ENCODE data around the gene PTPRN2.

Gene PTPRN2

DNA sequence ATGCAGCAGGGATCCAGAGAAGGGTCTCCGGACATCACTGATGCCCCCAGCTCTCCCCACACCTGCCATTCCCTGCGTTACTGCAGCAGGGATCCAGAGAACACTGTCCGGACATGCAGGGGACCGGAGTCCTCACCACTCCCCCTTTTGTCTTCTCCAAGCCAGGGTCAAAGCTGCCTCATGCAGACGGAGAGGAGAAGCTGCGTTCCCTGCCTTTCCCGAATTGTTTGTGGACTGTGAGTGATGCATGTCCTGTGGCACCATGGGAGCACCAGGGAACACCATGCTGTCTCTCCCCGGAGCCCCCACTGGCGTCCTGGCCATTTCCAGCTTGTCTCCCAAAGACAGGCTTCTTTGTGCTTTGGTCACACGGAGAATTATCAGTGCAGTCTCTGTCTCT, 599.7 kb downstream of the PTPRN2 start:
- H3K36me3 ChIP-seq (replicated peaks in 1 of 2; ENCODE audit: control insufficient read depth in 2 of 2, insufficient read depth in 2 of 2, low read length in 2 of 2) = no peaks in the 10 kb centered on the region
- H3K27me3 ChIP-seq (ENCODE audit: control insufficient read depth in 3 of 3, insufficient read depth in 3 of 3, low read depth in 1 of 3, low read length in 3 of 3) = peaks cover 0 to 6% (median 0%) of the 10 kb centered on the region in 3 experiments
- H3K4me1 ChIP-seq (ENCODE audit: control insufficient read depth in 2 of 2, insufficient read depth in 1 of 2, low read depth in 1 of 2, low read length in 2 of 2) = peaks cover 0 to 13% of the 10 kb centered on the region in 2 donors
- H2BK120ac ChIP-seq (ENCODE audit: low read depth, low read length) = no peak overlapping the region
- peak overlapping the region; percentile 50 for H2AFZ ChIP-seq (ENCODE audit: low read length)
- H2AK5ac ChIP-seq (ENCODE audit: low read depth, low read length) = no peak overlapping the region
- no peak overlapping the region for H3K4me2 ChIP-seq (ENCODE audit: insufficient read depth, low read length, poor library complexity, severe bottlenecking)
- H4K91ac ChIP-seq (ENCODE audit: low read depth, low read length, poor library complexity) = no peak overlapping the region
- peak overlapping the region; percentile 26 for H2BK12ac ChIP-seq (ENCODE audit: low read length)
- no peak for DNase-seq (ENCODE audit: low spot score)
- H3K27ac ChIP-seq (replicated peaks; ENCODE audit: low read length) = no peak overlapping the region
- no peak overlapping the region for H3K4me3 ChIP-seq (ENCODE audit: low read length in 2 of 2)
- H3K4ac ChIP-seq (ENCODE audit: low read length) = no peak overlapping the region
- H3K79me1 ChIP-seq (ENCODE audit: low read depth, low read length) = peaks cover 2% of the 10 kb centered on the region
- peak overlapping the region; percentile 19 for H2BK15ac ChIP-seq (ENCODE audit: low read length)
- peak overlapping the region; percentile 84 for H3K18ac ChIP-seq (ENCODE audit: low read length)
- no peak overlapping the region for H2BK5ac ChIP-seq (ENCODE audit: low read length)
- H3K9me3 ChIP-seq (replicated peaks in 1 of 2; ENCODE audit: control insufficient read depth in 2 of 2, insufficient read depth in 1 of 2, low read depth in 1 of 2, low read length in 2 of 2) = no peaks in the 10 kb centered on the region
- WGBS, 2 donors (ENCODE audit: extremely low coverage in 2 of 2, insufficient read length in 2 of 2, insufficient replicate concordance in 1 of 2) = no CpG with 5 or more reads among the region's 10 CpGs
- no peak overlapping the region for H3K14ac ChIP-seq (ENCODE audit: low read length)
- no peak overlapping the region for H4K8ac ChIP-seq (ENCODE audit: low read depth, low read length)
- no peak overlapping the region for H3K9ac ChIP-seq (ENCODE audit: low read depth, low read length, poor library complexity)
- no peak overlapping the region for H3K23ac ChIP-seq (ENCODE audit: low read depth, low read length, poor library complexity)

DNA sequence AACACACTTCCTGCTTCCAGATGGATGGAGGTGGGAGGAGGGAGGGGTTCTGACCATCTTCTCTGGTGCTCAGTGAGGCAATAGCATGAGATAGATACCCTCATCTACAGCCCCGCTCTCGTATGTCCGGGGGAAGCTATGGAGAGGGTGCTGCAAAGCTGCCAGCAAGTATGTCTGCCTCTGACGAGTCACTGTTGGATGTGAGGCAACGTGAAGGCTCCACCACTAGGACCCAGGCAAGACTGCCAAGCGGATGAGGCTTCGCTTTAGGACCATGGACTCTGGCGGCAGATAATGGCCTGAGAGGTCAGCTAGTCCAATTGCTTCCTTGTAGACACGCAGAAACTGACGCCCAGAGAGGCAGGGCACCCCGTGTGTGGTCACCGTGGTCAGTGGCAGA, 601.6 kb downstream of the PTPRN2 start:
- no CpG with 5 or more reads among the region's 12 CpGs for WGBS, 2 donors (ENCODE audit: extremely low coverage in 2 of 2, insufficient read length in 2 of 2, insufficient replicate concordance in 1 of 2)
- Histone ChIP-seq H2AK5ac (ENCODE audit: low read depth, low read length) (no peak overlapping the region), H2BK5ac (ENCODE audit: low read length) (no peak overlapping the region)

DNA sequence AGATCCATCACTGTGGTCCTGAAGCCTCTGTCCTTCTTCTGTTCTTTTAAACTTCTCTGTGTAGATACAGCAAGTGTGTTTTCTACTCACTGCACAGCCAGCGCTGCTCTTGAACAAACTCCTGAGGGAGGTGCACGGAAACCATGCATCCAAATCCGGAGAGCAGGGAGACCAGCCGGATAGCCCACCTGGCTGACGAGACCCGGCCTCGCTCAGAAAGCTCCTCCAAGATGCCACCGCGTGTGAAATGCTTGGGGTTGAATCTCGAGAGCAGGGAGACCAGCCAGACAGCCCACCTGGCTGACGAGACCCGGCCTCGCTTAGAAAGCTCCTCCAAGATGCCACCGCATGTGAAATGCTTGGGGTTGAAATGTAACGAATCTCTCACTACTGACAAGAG, 602.0 kb downstream of the PTPRN2 start:
- no peaks in the 10 kb centered on the region for H3K9me3 ChIP-seq (replicated peaks in 1 of 2; ENCODE audit: control insufficient read depth in 2 of 2, insufficient read depth in 1 of 2, low read depth in 1 of 2, low read length in 2 of 2)

More for the DNA sequence above, 601.6 kb downstream of the PTPRN2 start:
- no peak overlapping the region for H3K4me3 ChIP-seq (ENCODE audit: low read length in 2 of 2)
- no peak overlapping the region for H3K4me2 ChIP-seq (ENCODE audit: insufficient read depth, low read length, poor library complexity, severe bottlenecking)
- no peak overlapping the region for H4K91ac ChIP-seq (ENCODE audit: low read depth, low read length, poor library complexity)
- H2BK15ac ChIP-seq (ENCODE audit: low read length) = no peak overlapping the region
- no peak overlapping the region for H3K23ac ChIP-seq (ENCODE audit: low read depth, low read length, poor library complexity)
- H3K27me3 ChIP-seq (ENCODE audit: control insufficient read depth in 3 of 3, insufficient read depth in 3 of 3, low read depth in 1 of 3, low read length in 3 of 3) = peaks cover 0 to 6% (median 0%) of the 10 kb centered on the region in 3 experiments
- no peaks in the 10 kb centered on the region for H3K9me3 ChIP-seq (replicated peaks in 1 of 2; ENCODE audit: control insufficient read depth in 2 of 2, insufficient read depth in 1 of 2, low read depth in 1 of 2, low read length in 2 of 2)
- no peaks in the 10 kb centered on the region for H3K36me3 ChIP-seq (replicated peaks in 1 of 2; ENCODE audit: control insufficient read depth in 2 of 2, insufficient read depth in 2 of 2, low read length in 2 of 2)
- H3K18ac ChIP-seq (ENCODE audit: low read length) = peak overlapping the region; percentile 15
- H3K4ac ChIP-seq (ENCODE audit: low read length) = no peak overlapping the region
- no peak overlapping the region for H3K14ac ChIP-seq (ENCODE audit: low read length)
- H3K27ac ChIP-seq (replicated peaks; ENCODE audit: low read length) = no peak overlapping the region
- H3K4me1 ChIP-seq (ENCODE audit: control insufficient read depth in 2 of 2, insufficient read depth in 1 of 2, low read depth in 1 of 2, low read length in 2 of 2) = peaks cover 0 to 13% of the 10 kb centered on the region in 2 donors
- H3K9ac ChIP-seq (ENCODE audit: low read depth, low read length, poor library complexity) = no peak overlapping the region
- no peak overlapping the region for H2BK120ac ChIP-seq (ENCODE audit: low read depth, low read length)
- H2BK12ac ChIP-seq (ENCODE audit: low read length) = no peak overlapping the region
- no peak overlapping the region for H2AFZ ChIP-seq (ENCODE audit: low read length)
- H3K79me1 ChIP-seq (ENCODE audit: low read depth, low read length) = peaks cover 2% of the 10 kb centered on the region
- DNase-seq (ENCODE audit: low spot score) = no peak
- no peak overlapping the region for H4K8ac ChIP-seq (ENCODE audit: low read depth, low read length)

DNA sequence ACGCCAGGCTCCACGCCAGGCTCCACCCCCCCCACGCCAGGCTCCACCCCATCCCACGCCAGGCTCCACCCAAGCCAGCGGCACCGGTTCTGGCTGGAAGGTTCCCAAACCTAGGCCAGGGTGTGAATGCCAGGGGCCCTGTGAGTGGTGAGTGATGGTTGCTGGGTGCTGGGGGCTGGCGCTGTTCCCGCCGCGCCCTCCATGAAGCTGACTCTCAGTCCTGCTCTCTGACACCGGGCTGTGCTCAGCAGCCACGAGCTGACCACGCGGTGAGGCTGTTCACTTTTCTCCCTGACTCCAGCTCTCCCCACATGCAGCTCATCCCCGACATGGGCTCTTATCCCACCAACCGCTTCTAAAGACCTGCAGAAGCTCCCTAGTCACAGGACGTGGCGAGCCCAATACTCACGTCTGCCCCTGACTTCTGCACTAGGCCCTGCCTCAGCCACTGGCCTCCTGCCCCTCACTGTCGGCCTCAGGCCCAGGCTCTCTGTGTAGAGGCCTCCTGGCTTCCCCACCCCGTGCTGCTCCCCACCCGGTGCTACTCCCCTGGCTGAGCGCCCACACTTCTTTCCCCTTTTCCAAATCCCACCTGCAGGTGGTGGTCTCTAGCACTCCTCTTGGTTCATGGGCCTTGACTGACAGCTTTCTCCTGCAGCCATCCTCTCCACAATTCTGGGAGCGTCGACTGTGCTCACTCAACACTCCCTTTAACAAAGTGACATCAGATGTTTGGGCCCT, 603.0 kb downstream of the PTPRN2 start:
- Histone ChIP-seq H3K18ac (ENCODE audit: low read length) (peak overlapping the region; percentile 65), H3K36me3 (replicated peaks in 1 of 2; ENCODE audit: control insufficient read depth in 2 of 2, insufficient read depth in 2 of 2, low read length in 2 of 2) (no peaks in the 10 kb centered on the region), H4K91ac (ENCODE audit: low read depth, low read length, poor library complexity) (no peak overlapping the region), H2AK5ac (ENCODE audit: low read depth, low read length) (no peak overlapping the region), H2BK5ac (ENCODE audit: low read length) (no peak overlapping the region), H2BK120ac (ENCODE audit: low read depth, low read length) (no peak overlapping the region), H3K14ac (ENCODE audit: low read length) (peak overlapping the region; percentile 40), H2BK15ac (ENCODE audit: low read length) (no peak overlapping the region), H3K4ac (ENCODE audit: low read length) (no peak overlapping the region), H3K23ac (ENCODE audit: low read depth, low read length, poor library complexity) (no peak overlapping the region), H3K27ac (replicated peaks; ENCODE audit: low read length) (no peak overlapping the region), H3K27me3 (ENCODE audit: control insufficient read depth in 3 of 3, insufficient read depth in 3 of 3, low read depth in 1 of 3, low read length in 3 of 3) (no peaks in the 10 kb centered on the region), H3K4me3 (ENCODE audit: low read length in 2 of 2) (no peak overlapping the region), H3K79me1 (ENCODE audit: low read depth, low read length) (peaks cover 2% of the 10 kb centered on the region), H3K4me1 (ENCODE audit: control insufficient read depth in 2 of 2, insufficient read depth in 1 of 2, low read depth in 1 of 2, low read length in 2 of 2) (peaks cover 0 to 9% of the 10 kb centered on the region in 2 donors), H2BK12ac (ENCODE audit: low read length) (no peak overlapping the region), H3K4me2 (ENCODE audit: insufficient read depth, low read length, poor library complexity, severe bottlenecking) (no peak overlapping the region), H3K9me3 (replicated peaks in 1 of 2; ENCODE audit: control insufficient read depth in 2 of 2, insufficient read depth in 1 of 2, low read depth in 1 of 2, low read length in 2 of 2) (no peaks in the 10 kb centered on the region), H3K9ac (ENCODE audit: low read depth, low read length, poor library complexity) (no peak overlapping the region), H4K8ac (ENCODE audit: low read depth, low read length) (no peak overlapping the region), H2AFZ (ENCODE audit: low read length) (no peak overlapping the region)
- WGBS, 2 donors (ENCODE audit: extremely low coverage in 2 of 2, insufficient read length in 2 of 2, insufficient replicate concordance in 1 of 2) = no CpG with 5 or more reads among the region's 25 CpGs
- no peak for DNase-seq (ENCODE audit: low spot score)

More for the DNA sequence above, 602.0 kb downstream of the PTPRN2 start:
- Histone ChIP-seq H3K23ac (ENCODE audit: low read depth, low read length, poor library complexity) (no peak overlapping the region), H4K8ac (ENCODE audit: low read depth, low read length) (no peak overlapping the region), H3K4me1 (ENCODE audit: control insufficient read depth in 2 of 2, insufficient read depth in 1 of 2, low read depth in 1 of 2, low read length in 2 of 2) (peaks cover 0 to 10% of the 10 kb centered on the region in 2 donors), H3K4ac (ENCODE audit: low read length) (no peak overlapping the region), H2AFZ (ENCODE audit: low read length) (no peak overlapping the region), H3K14ac (ENCODE audit: low read length) (no peak overlapping the region), H2BK12ac (ENCODE audit: low read length) (no peak overlapping the region), H3K9ac (ENCODE audit: low read depth, low read length, poor library complexity) (no peak overlapping the region), H3K4me2 (ENCODE audit: insufficient read depth, low read length, poor library complexity, severe bottlenecking) (no peak overlapping the region), H2BK5ac (ENCODE audit: low read length) (no peak overlapping the region), H3K36me3 (replicated peaks in 1 of 2; ENCODE audit: control insufficient read depth in 2 of 2, insufficient read depth in 2 of 2, low read length in 2 of 2) (no peaks in the 10 kb centered on the region), H4K91ac (ENCODE audit: low read depth, low read length, poor library complexity) (no peak overlapping the region), H3K27me3 (ENCODE audit: control insufficient read depth in 3 of 3, insufficient read depth in 3 of 3, low read depth in 1 of 3, low read length in 3 of 3) (peaks cover 0 to 2% (median 0%) of the 10 kb centered on the region in 3 experiments), H3K79me1 (ENCODE audit: low read depth, low read length) (peaks cover 2% of the 10 kb centered on the region), H3K27ac (replicated peaks; ENCODE audit: low read length) (no peak overlapping the region), H2BK15ac (ENCODE audit: low read length) (no peak overlapping the region), H2AK5ac (ENCODE audit: low read depth, low read length) (no peak overlapping the region), H3K18ac (ENCODE audit: low read length) (peak overlapping the region; percentile 27), H2BK120ac (ENCODE audit: low read depth, low read length) (no peak overlapping the region), H3K4me3 (ENCODE audit: low read length in 2 of 2) (no peak overlapping the region)
- DNase-seq (ENCODE audit: low spot score) = no peak
- WGBS, 2 donors (ENCODE audit: extremely low coverage in 2 of 2, insufficient read length in 2 of 2, insufficient replicate concordance in 1 of 2) = no CpG with 5 or more reads among the region's 15 CpGs
